GM12878 (cell line): ENCODE measurements around the gene TMEM33. TPM values are rescaled to one million over a fixed set of nuclear protein-coding genes. Genes with fewer than 3 reads are reported as not detected.

Experiments
- ATAC-seq: fragments of 200-7000 bp; cut with Tn5 transposase; 3 replicates; pipeline ENCODE4 v1.9.1; 2020; ENCODE audit warnings: mild to moderate bottlenecking, moderate library complexity
- BruUV-seq: library from RNA; stranded (reverse); fragments of 400-500 nt; replicated peaks from 2 replicates; lab custom pipeline; 2021; lab: Mats Ljungman, UMichigan
- CTCF ChIA-PET: fragments of 300-600 bp; sonication (Branson Sonifier 250); formaldehyde crosslinking; extraction: SDS; loops from one replicate; lab custom pipeline; 2021; ENCODE audit warnings: inconsistent platforms; lab: Yijun Ruan, JAX
- POLR2A ChIA-PET: fragments of 350-600 bp; formaldehyde crosslinking; extraction: SDS; loops from one replicate; lab custom pipeline; 2021; ENCODE audit warnings: inconsistent platforms; lab: Charles Lee
- RAD21 ChIA-PET: fragments of 300-600 bp; sonication (Branson Sonifier 250); formaldehyde crosslinking; loops from one replicate; lab custom pipeline; 2023; ENCODE audit warnings: antibody characterized with exemption; ENCODE audit not compliant: unreplicated experiment; lab: Charles Lee
- SMC1A ChIA-PET: fragments of 300-600 bp; sonication (Branson Sonifier 250); formaldehyde crosslinking; loops from one replicate; lab custom pipeline; 2023; ENCODE audit not compliant: unreplicated experiment, uncharacterized antibody; lab: Charles Lee
- DNase-seq: peaks from one replicate; pipeline ENCODE4 v3.0.0-alpha.2; 2011; ENCODE audit warnings: low read depth, low spot score
- FAIRE-seq: peaks from 3 replicates; lab custom pipeline; 2011; peaks lifted over from hg19 to GRCh38; lab: Jason Lieb, UNC
- H2AFZ ChIP-seq: 2 replicates; pipeline ENCODE4 v1.6.0; 2011; ENCODE audit warnings: low read depth, low read length, control low read depth; ENCODE audit not compliant: control insufficient read depth
- H3K27ac ChIP-seq: 2 replicates; pipeline ENCODE4 v1.5.1; 2011; ENCODE audit warnings: control low read depth; ENCODE audit not compliant: control insufficient read depth, insufficient read depth
- H3K27me3 ChIP-seq, 2 experiments: replicated peaks in 1 of 2; 2 replicates each; pipeline versions ENCODE4 v1.6.0 to v1.6.1; 2011; ENCODE audit warnings: low read length in 1 of 2; ENCODE audit not compliant: control insufficient read depth in 2 of 2, insufficient read depth in 2 of 2
- H3K36me3 ChIP-seq, 2 experiments: 2 replicates each; pipeline ENCODE4 v1.5.1; 2011; ENCODE audit warnings: low read length in 1 of 2; ENCODE audit not compliant: control insufficient read depth in 2 of 2, insufficient read depth in 2 of 2
- H3K4me1 ChIP-seq: 2 replicates; pipeline ENCODE4 v1.6.1; 2011; ENCODE audit warnings: mild to moderate bottlenecking, low read length, moderate library complexity, mixed read lengths; ENCODE audit not compliant: control insufficient read depth, insufficient read depth
- H3K4me2 ChIP-seq: 2 replicates; pipeline ENCODE4 v1.6.0; 2011; ENCODE audit warnings: control low read depth; ENCODE audit not compliant: control insufficient read depth, insufficient read depth
- H3K4me3 ChIP-seq: fragments of 200-600 bp; sonication (generic); 2 replicates; pipeline ENCODE4 v1.5.1; 2016
- H3K79me2 ChIP-seq: 2 replicates; pipeline ENCODE4 v1.6.0; 2011; ENCODE audit warnings: low read length; ENCODE audit not compliant: control insufficient read depth, insufficient read depth
- H3K9ac ChIP-seq: 2 replicates; pipeline ENCODE4 v1.8.0; 2011; ENCODE audit warnings: low read length, control low read depth, mixed read lengths; ENCODE audit not compliant: control insufficient read depth, insufficient read depth
- H3K9me3 ChIP-seq: replicated peaks from 3 replicates; pipeline ENCODE4 v1.5.1; 2011; ENCODE audit warnings: mild to moderate bottlenecking, low read length; ENCODE audit not compliant: control insufficient read depth, insufficient read depth
- H4K20me1 ChIP-seq: 2 replicates; pipeline ENCODE4 v1.6.0; 2011; ENCODE audit not compliant: control insufficient read depth, insufficient read depth
- ATF3 ChIP-seq: IDR thresholded peaks from 2 replicates; pipeline ENCODE4 v1.6.1; 2011; ENCODE audit warnings: low read depth, mild to moderate bottlenecking, low read length, moderate library complexity, borderline replicate concordance; ENCODE audit errors: extremely low read depth
- CBX5 ChIP-seq: sonication (generic); IDR thresholded peaks from 2 replicates; pipeline ENCODE4 v1.6.1; 2016; ENCODE audit warnings: low read depth, moderate library complexity, mild to moderate bottlenecking, inconsistent platforms
- IRF5 ChIP-seq: fragments of 450-650 bp; IDR thresholded peaks from 2 replicates; pipeline ENCODE4 v1.6.1; 2017; ENCODE audit warnings: borderline replicate concordance
- MAX ChIP-seq: IDR thresholded peaks from 2 replicates; pipeline ENCODE4 v1.6.1; 2012; ENCODE audit warnings: low read depth, low read length, improper control_type of control experiment
- MXI1 ChIP-seq: fragments of 150-350 bp; IDR thresholded peaks from 2 replicates; pipeline ENCODE4 v1.6.1; 2011; ENCODE audit warnings: low read depth, mild to moderate bottlenecking, inconsistent platforms, low read length, improper control_type of control experiment
- MYB ChIP-seq: fragments of 150-350 bp; IDR thresholded peaks from 2 replicates; pipeline ENCODE4 v1.6.1; 2014; ENCODE audit warnings: mild to moderate bottlenecking, low read depth, low read length, borderline replicate concordance
- RAD51 ChIP-seq: fragments of 450-650 bp; IDR thresholded peaks from 2 replicates; pipeline ENCODE4 v1.6.1; 2016; ENCODE audit warnings: moderate library complexity, mild to moderate bottlenecking, inconsistent platforms
- SMC3 ChIP-seq: IDR thresholded peaks from 2 replicates; pipeline ENCODE4 v1.6.1; 2011; ENCODE audit warnings: low read length, improper control_type of control experiment, borderline replicate concordance
- STAT1 ChIP-seq: fragments of 450-650 bp; conservative IDR thresholded peaks from 2 replicates; pipeline ENCODE4 v1.6.1; 2014; ENCODE audit warnings: antibody characterized with exemption, mild to moderate bottlenecking
- USF1 ChIP-seq: IDR thresholded peaks from 2 replicates; pipeline ENCODE4 v1.6.1; 2011; ENCODE audit warnings: borderline replicate concordance, low read depth, mild to moderate bottlenecking, moderate library complexity, mixed read lengths, low read length; ENCODE audit not compliant: insufficient read depth; ENCODE audit errors: extremely low read length
- USF2 ChIP-seq: IDR thresholded peaks from 2 replicates; pipeline ENCODE4 v1.6.1; 2011; ENCODE audit warnings: low read depth, low read length, improper control_type of control experiment, borderline replicate concordance
- WGBS: methylation state at CpG from one replicate; pipeline ENCODE4 v1.1.6; 2016; ENCODE audit warnings: low lambda C conversion rate; ENCODE audit not compliant: insufficient replicate concordance, insufficient coverage; ENCODE audit errors: missing lambda C conversion rate; 5-methylcytosine and 5-hydroxymethylcytosine counted together
- in situ Hi-C: fragments of 300-500 bp; cut with MboI; formaldehyde crosslinking; loops from 9 replicates; pipeline ENCODE4 v1.14.3; 2018; ENCODE audit warnings: mixed read lengths
- intact Hi-C: fragments of 100-400 bp; cut with micrococcal nuclease; formaldehyde crosslinking; loops from one replicate; pipeline ENCODE4 v1.14.2; 2022; ENCODE audit not compliant: unreplicated experiment
- polyA plus RNA-seq, 11 experiments: library from polyadenylated mRNA; depleted of rRNA in 4 of 11; unstranded in 6 of 11; stranded (reverse) in 5 of 11; fragments of >200 nt; fragmentation: Nextera tagmentation in 4 of 11; fragmentation: Illumina TruSeq in 1 of 11; extraction: Ambion mirVana in 4 of 11; extraction: Trizol in 1 of 11; gene quantifications; 1 replicate in 1 of 11; 2 replicates in 10 of 11; pipeline versions ENCODE4 v1.2.1 to v1.2.3, GENCODE V29; 2011 to 2016; ENCODE audit warnings: inconsistent platforms in 2 of 11, missing spikeins in 2 of 11, low read depth in 1 of 11
- total RNA-seq, 4 experiments: library from RNA; depleted of rRNA in 3 of 4; stranded (reverse); fragments of >200 nt in 3 of 4; fragmentation: Illumina TruSeq in 1 of 4; extraction: Trizol in 1 of 4; gene quantifications; 2 replicates each; pipeline versions ENCODE4 v1.2.1 to v1.2.3, GENCODE V29; 2013 to 2021

Gene TMEM33
- total and polyA plus RNA-seq, 10 of the 15 experiments (the other 5 are each of a cell fraction or from before 2014, with no cell fraction given), result 7.9 to 60.2 (median 33.4) TPM

- POLR2A ChIA-PET, result no interaction called here
- 3% methylated on average over 12 of the region's 12 CpGs for WGBS
- Histone ChIP-seq H2AFZ (peak overlapping the region; percentile 96), H3K27me3 (no peaks in the 10 kb centered on the region), H3K36me3 (peaks cover 0 to 6% of the 10 kb centered on the region in 2 experiments; a peak in 2 of 4 replicates), H3K4me3 (peak overlapping the region; percentile 97), H3K4me1 (peaks cover 3% of the 10 kb centered on the region; the same call in 1 of the 2 replicates)
- RAD21 ChIA-PET, result no interaction called here
- DNase-seq (no peak), FAIRE-seq (no peak)
- BruUV-seq, result no TSS peak
- peak; percentile 73 for TF ChIP-seq RAD51
- TF ChIP-seq SMC3, result no peak
- TF ChIP-seq USF2, result peak; percentile 3; the same call in 1 of the 2 replicates
- TF ChIP-seq MXI1, result peak; percentile 65; the same call in 1 of the 2 replicates
- TF ChIP-seq USF1, result peak; percentile 42
- no peak for TF ChIP-seq MYB
- TF ChIP-seq MAX, result peak; percentile 56; the same call in 1 of the 2 replicates
- no peak for TF ChIP-seq STAT1
- TF ChIP-seq CBX5, result no peak
- TF ChIP-seq ATF3, result 0 out of 2 replicates have a peak, but pooled peaks have one; percentile 13
- no peak for TF ChIP-seq IRF5
- TF ChIP-seq, all 136 proteins: peak for 6
- CTCF ChIA-PET, result interaction anchor here (1.1 kb wide), 1 partner anchor 12 kb away, joined by 3 read pairs; no protein-coding TSS in a partner anchor
- Histone ChIP-seq H4K20me1 (no peaks in the 10 kb centered on the region), H3K9me3 (no peaks in the 10 kb centered on the region), H3K4me2 (peak overlapping the region; percentile 76), H3K27ac (peak overlapping the region; percentile 63), H3K9ac (peak overlapping the region; percentile 81), H3K79me2 (peaks cover 48% of the 10 kb centered on the region)
- peak; percentile 49 for ATAC-seq
- intact Hi-C loops, result loop anchor here (5.0 kb wide), 1 partner anchor 57 kb away; the partner anchor contains the start of gene SLC30A9
- in situ Hi-C loops, result no loop called here
- SMC1A ChIA-PET, result interaction anchor here (0.7 to 1.5 kb wide), 2 partner anchors 9 to 54 kb away, joined by 3 to 5 read pairs; no protein-coding TSS in a partner anchor
Observed at GRCh38 chr4:41935652-41936021, 408 bp downstream of the TMEM33 start.
